Neural progenitor cell (in vitro differentiated cells): ENCODE measurements around the gene TRPM2. TPM values are rescaled to one million over a fixed set of nuclear protein-coding genes. Genes with fewer than 3 reads are reported as not detected.

Experiments used
- DNase-seq: peaks from one replicate; pipeline ENCODE4 v3.0.0-alpha.2; 2016; ENCODE audit warnings: low spot score
- H2AFZ ChIP-seq: fragments of 200-600 bp; sonication (generic); replicated peaks from 2 replicates; pipeline ENCODE4 v1.6.1; 2016; ENCODE audit warnings: antibody characterized with exemption
- H3F3A ChIP-seq: fragments of 200-600 bp; sonication (generic); 2 replicates; pipeline ENCODE4 v1.6.1; 2016; ENCODE audit warnings: antibody characterized with exemption, low read depth
- H3K27ac ChIP-seq: fragments of 200-600 bp; sonication (generic); 2 replicates; pipeline ENCODE4 v1.5.1; 2016; ENCODE audit warnings: mild to moderate bottlenecking
- H3K27me3 ChIP-seq: fragments of 200-600 bp; sonication (generic); 2 replicates; pipeline ENCODE4 v1.6.1; 2016; ENCODE audit warnings: mild to moderate bottlenecking, moderate library complexity
- H3K36me3 ChIP-seq: fragments of 200-600 bp; sonication (generic); 2 replicates; pipeline ENCODE4 v1.5.1; 2016
- H3K4me1 ChIP-seq: fragments of 200-600 bp; sonication (generic); 2 replicates; pipeline ENCODE4 v1.6.1; 2016; ENCODE audit warnings: mixed run types
- H3K4me2 ChIP-seq: fragments of 200-600 bp; sonication (generic); 2 replicates; pipeline ENCODE4 v1.6.1; 2016
- H3K4me3 ChIP-seq: fragments of 200-600 bp; sonication (generic); 2 replicates; pipeline ENCODE4 v1.5.1; 2016
- H3K79me2 ChIP-seq: fragments of 200-600 bp; sonication (generic); 2 replicates; pipeline ENCODE4 v1.6.1; 2016; ENCODE audit warnings: low read depth
- H3K9ac ChIP-seq: fragments of 200-600 bp; sonication (generic); 2 replicates; pipeline ENCODE4 v1.6.1; 2016
- H3K9me3 ChIP-seq: fragments of 200-600 bp; sonication (generic); 2 replicates; pipeline ENCODE4 v1.5.1; 2016; ENCODE audit warnings: low read depth
- H4K20me1 ChIP-seq: fragments of 200-600 bp; sonication (generic); 2 replicates; pipeline ENCODE4 v1.6.1; 2016; ENCODE audit warnings: low read depth
- H3K27ac Mint-ChIP-seq: 3 replicates; pipeline ENCODE4 v1.8.0; 2021; ENCODE audit warnings: mixed read lengths
- H3K27me3 Mint-ChIP-seq: 2 replicates; pipeline ENCODE4 v1.8.0; 2022; ENCODE audit warnings: low read depth, mild to moderate bottlenecking, inconsistent platforms, moderate library complexity, mixed read lengths; ENCODE audit not compliant: insufficient read depth
- H3K36me3 Mint-ChIP-seq: 3 replicates; pipeline ENCODE4 v1.8.0; 2021; ENCODE audit warnings: mixed read lengths
- H3K4me1 Mint-ChIP-seq: 3 replicates; pipeline ENCODE4 v1.8.0; 2021; ENCODE audit warnings: mixed read lengths
- H3K4me3 Mint-ChIP-seq: 3 replicates; pipeline ENCODE4 v1.8.0; 2021; ENCODE audit warnings: mild to moderate bottlenecking, moderate library complexity, mixed read lengths
- H3K9me3 Mint-ChIP-seq: 3 replicates; pipeline ENCODE4 v1.8.0; 2020; ENCODE audit warnings: mixed read lengths
- EZH2 ChIP-seq: fragments of 200-600 bp; sonication (generic); IDR thresholded peaks from 2 replicates; pipeline ENCODE4 v1.6.1; 2017; ENCODE audit warnings: antibody characterized with exemption, mild to moderate bottlenecking, moderate library complexity
- EZH2phosphoT487 ChIP-seq: fragments of 200-600 bp; sonication (generic); IDR thresholded peaks from 2 replicates; pipeline ENCODE4 v1.6.1; 2017; ENCODE audit warnings: antibody characterized with exemption
- total RNA-seq: library from RNA; depleted of rRNA; stranded (reverse); fragments of >200 nt; gene quantifications from 2 replicates; pipeline ENCODE4 v1.2.3, GENCODE V29; 2015; ENCODE audit warnings: low replicate concordance
- TF ChIP-seq, protein P1 (sequence below): fragments of 200-600 bp; sonication (generic); IDR thresholded peaks from 2 replicates; pipeline ENCODE4 v1.5.1; 2017; ENCODE audit warnings: antibody characterized with exemption, mild to moderate bottlenecking

TRPM2 gene
- total RNA-seq, 1 donor from 2014 or later: not detected

DNA sequence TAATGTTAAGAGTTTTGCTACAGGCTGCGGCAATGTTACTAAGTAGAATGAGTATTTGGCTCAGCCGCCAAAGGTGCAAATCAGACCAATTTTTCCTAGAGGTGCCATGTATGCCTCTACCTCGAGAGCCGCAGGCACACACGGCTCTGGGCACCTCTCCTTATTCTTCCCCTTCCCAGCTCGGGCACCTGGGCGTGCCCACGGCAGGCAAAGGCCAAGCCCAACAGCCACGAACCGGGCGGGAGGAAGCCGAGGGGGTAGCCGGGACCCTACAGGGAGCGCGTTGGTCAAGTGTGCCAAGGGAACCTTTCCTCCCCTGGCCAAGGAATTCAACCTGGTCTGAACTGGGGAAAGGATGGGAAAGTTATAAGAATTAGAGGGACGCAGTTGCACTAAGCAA lies 132.9 kb downstream of the TRPM2 start:
- DNase-seq: no peak
- H3K27ac Mint-ChIP-seq: no peak overlapping the region
- Histone ChIP-seq H3K4me1 (no peaks in the 10 kb centered on the region), H3K4me2 (peak overlapping the region; percentile 71), H4K20me1 (no peaks in the 10 kb centered on the region), H3K9ac (no peak overlapping the region), H3K79me2 (peaks cover 9% of the 10 kb centered on the region), H3K27ac (no peak overlapping the region), H3K27me3 (no peaks in the 10 kb centered on the region), H3K9me3 (peaks cover 5% of the 10 kb centered on the region), H3K4me3 (peak overlapping the region; percentile 43), H3K36me3 (no peaks in the 10 kb centered on the region), H2AFZ (no peak overlapping the region), H3F3A (no peaks in the 10 kb centered on the region)
- TF ChIP-seq EZH2: no peak
- TF ChIP-seq, protein P1, sequence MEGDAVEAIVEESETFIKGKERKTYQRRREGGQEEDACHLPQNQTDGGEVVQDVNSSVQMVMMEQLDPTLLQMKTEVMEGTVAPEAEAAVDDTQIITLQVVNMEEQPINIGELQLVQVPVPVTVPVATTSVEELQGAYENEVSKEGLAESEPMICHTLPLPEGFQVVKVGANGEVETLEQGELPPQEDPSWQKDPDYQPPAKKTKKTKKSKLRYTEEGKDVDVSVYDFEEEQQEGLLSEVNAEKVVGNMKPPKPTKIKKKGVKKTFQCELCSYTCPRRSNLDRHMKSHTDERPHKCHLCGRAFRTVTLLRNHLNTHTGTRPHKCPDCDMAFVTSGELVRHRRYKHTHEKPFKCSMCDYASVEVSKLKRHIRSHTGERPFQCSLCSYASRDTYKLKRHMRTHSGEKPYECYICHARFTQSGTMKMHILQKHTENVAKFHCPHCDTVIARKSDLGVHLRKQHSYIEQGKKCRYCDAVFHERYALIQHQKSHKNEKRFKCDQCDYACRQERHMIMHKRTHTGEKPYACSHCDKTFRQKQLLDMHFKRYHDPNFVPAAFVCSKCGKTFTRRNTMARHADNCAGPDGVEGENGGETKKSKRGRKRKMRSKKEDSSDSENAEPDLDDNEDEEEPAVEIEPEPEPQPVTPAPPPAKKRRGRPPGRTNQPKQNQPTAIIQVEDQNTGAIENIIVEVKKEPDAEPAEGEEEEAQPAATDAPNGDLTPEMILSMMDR: no peak
- no peak for TF ChIP-seq EZH2phosphoT487
- H3K36me3 Mint-ChIP-seq: peaks cover 2% of the 10 kb centered on the region
- H3K4me3 Mint-ChIP-seq: peak overlapping the region; percentile 83
- peaks cover 9% of the 10 kb centered on the region for H3K9me3 Mint-ChIP-seq
- peaks cover 5% of the 10 kb centered on the region for H3K27me3 Mint-ChIP-seq
- H3K4me1 Mint-ChIP-seq: peaks cover 4% of the 10 kb centered on the region

- no peak overlapping the region for H2AFZ ChIP-seq
- TF ChIP-seq, protein P1: peak; percentile 66
- no peak for TF ChIP-seq EZH2
- TF ChIP-seq EZH2phosphoT487: no peak
- peaks cover 4% of the 10 kb centered on the region for H3K4me1 Mint-ChIP-seq
- H3K9me3 Mint-ChIP-seq: peaks cover 19% of the 10 kb centered on the region
- H3K9ac ChIP-seq: no peak overlapping the region
- no peak overlapping the region for H3K27ac Mint-ChIP-seq
- H3K36me3 ChIP-seq: no peaks in the 10 kb centered on the region
- peaks cover 5% of the 10 kb centered on the region for H3K9me3 ChIP-seq
- no peaks in the 10 kb centered on the region for H4K20me1 ChIP-seq
- H3K4me2 ChIP-seq: no peak overlapping the region
- peaks cover 8% of the 10 kb centered on the region for H3K27me3 Mint-ChIP-seq
- peaks cover 8% of the 10 kb centered on the region for H3K36me3 Mint-ChIP-seq
- no peaks in the 10 kb centered on the region for H3K4me1 ChIP-seq
- H3K27ac ChIP-seq: no peak overlapping the region
- H3K4me3 ChIP-seq: no peak overlapping the region
- H3K4me3 Mint-ChIP-seq: no peak overlapping the region
- peaks cover 9% of the 10 kb centered on the region for H3K79me2 ChIP-seq
- H3F3A ChIP-seq: no peaks in the 10 kb centered on the region
- H3K27me3 ChIP-seq: no peaks in the 10 kb centered on the region
- peak; percentile 45 for DNase-seq
Observed at GRCh38 chr21:44487831-44488230, 134.4 kb downstream of the TRPM2 start.

GRCh38 chr21:44489962-44490361 lies 136.5 kb downstream of the TRPM2 start:
- H3K9me3 ChIP-seq: peaks cover 5% of the 10 kb centered on the region
- H3K36me3 ChIP-seq: no peaks in the 10 kb centered on the region
- TF ChIP-seq, protein P1: peak; percentile 57
- TF ChIP-seq EZH2phosphoT487: no peak
- TF ChIP-seq EZH2: no peak
- H3K4me1 Mint-ChIP-seq: no peaks in the 10 kb centered on the region
- no peak overlapping the region for H3K4me3 Mint-ChIP-seq
- no peak overlapping the region for H3K9ac ChIP-seq
- no peaks in the 10 kb centered on the region for H3F3A ChIP-seq
- no peak overlapping the region for H2AFZ ChIP-seq
- peak; percentile 45 for DNase-seq
- no peak overlapping the region for H3K27ac ChIP-seq
- H3K27me3 ChIP-seq: no peaks in the 10 kb centered on the region
- H3K79me2 ChIP-seq: peaks cover 9% of the 10 kb centered on the region
- no peak overlapping the region for H3K4me3 ChIP-seq
- peaks cover 10% of the 10 kb centered on the region for H3K27me3 Mint-ChIP-seq
- peaks cover 24% of the 10 kb centered on the region for H3K9me3 Mint-ChIP-seq
- H3K27ac Mint-ChIP-seq: no peak overlapping the region
- no peaks in the 10 kb centered on the region for H3K4me1 ChIP-seq
- H4K20me1 ChIP-seq: no peaks in the 10 kb centered on the region
- peaks cover 8% of the 10 kb centered on the region for H3K36me3 Mint-ChIP-seq
- no peak overlapping the region for H3K4me2 ChIP-seq
